ENCODE data around the gene ZGRF1.

DNA sequence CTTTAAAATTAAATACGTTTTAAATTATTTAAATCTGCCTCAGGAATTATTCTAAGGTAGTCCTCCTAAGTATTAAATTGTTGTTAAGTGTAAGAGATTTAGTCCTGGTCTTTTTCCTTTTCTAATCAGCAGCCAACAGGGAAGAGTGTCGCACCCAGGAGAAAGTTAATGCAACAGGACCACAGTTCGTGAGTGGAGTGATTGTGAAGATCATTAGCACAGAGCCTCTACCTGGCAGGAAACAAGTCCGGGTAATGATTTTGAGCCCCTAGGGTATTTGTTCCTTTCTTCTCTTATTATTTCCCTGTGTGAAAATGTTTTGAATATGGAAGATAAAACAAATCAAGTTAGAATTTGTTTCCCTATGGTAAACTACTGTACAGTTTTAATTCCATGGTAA is 13.6 kb upstream of the ZGRF1 start:
- no peak for TF ChIP-seq CTCF (IDR thresholded peaks at IDR 0.05; ENCODE audit: poor library complexity, severe bottlenecking)
- TF ChIP-seq, protein P1, sequence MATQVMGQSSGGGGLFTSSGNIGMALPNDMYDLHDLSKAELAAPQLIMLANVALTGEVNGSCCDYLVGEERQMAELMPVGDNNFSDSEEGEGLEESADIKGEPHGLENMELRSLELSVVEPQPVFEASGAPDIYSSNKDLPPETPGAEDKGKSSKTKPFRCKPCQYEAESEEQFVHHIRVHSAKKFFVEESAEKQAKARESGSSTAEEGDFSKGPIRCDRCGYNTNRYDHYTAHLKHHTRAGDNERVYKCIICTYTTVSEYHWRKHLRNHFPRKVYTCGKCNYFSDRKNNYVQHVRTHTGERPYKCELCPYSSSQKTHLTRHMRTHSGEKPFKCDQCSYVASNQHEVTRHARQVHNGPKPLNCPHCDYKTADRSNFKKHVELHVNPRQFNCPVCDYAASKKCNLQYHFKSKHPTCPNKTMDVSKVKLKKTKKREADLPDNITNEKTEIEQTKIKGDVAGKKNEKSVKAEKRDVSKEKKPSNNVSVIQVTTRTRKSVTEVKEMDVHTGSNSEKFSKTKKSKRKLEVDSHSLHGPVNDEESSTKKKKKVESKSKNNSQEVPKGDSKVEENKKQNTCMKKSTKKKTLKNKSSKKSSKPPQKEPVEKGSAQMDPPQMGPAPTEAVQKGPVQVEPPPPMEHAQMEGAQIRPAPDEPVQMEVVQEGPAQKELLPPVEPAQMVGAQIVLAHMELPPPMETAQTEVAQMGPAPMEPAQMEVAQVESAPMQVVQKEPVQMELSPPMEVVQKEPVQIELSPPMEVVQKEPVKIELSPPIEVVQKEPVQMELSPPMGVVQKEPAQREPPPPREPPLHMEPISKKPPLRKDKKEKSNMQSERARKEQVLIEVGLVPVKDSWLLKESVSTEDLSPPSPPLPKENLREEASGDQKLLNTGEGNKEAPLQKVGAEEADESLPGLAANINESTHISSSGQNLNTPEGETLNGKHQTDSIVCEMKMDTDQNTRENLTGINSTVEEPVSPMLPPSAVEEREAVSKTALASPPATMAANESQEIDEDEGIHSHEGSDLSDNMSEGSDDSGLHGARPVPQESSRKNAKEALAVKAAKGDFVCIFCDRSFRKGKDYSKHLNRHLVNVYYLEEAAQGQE (IDR thresholded peaks at IDR 0.05; ENCODE audit: borderline replicate concordance), result no peak
- no peak for TF ChIP-seq POLR2AphosphoS5 (IDR thresholded peaks at IDR 0.05)
- TF ChIP-seq EZH2 (IDR thresholded peaks at IDR 0.05; ENCODE audit: borderline replicate concordance, insufficient read depth, low read length, poor library complexity, severe bottlenecking), result no peak
- no peak for TF ChIP-seq TAF1 (IDR thresholded peaks at IDR 0.05; ENCODE audit: low read depth)
- no peak for TF ChIP-seq RAD21 (conservative IDR thresholded peaks at IDR 0.05)
- no peak for TF ChIP-seq SMC3 (conservative IDR thresholded peaks at IDR 0.05; ENCODE audit: poor library complexity)
- TF ChIP-seq EP300 (conservative IDR thresholded peaks at IDR 0.05; ENCODE audit: poor library complexity, severe bottlenecking), result no peak
